ENCODE results near the gene KIF3C.
"Not testable (repeated sequence)": the region's sequence is repeated elsewhere in the genome, so short reads cannot be mapped to it uniquely, and the experiment has no call there.

KIF3C gene

GRCh38 chr2:25998816-25999383 lies 16.6 kb upstream of the KIF3C start:
- DNase-seq = not testable (repeated sequence)

- DNase-seq = no peak
Observed at GRCh38 chr2:25996844-25997243, 14.5 kb upstream of the KIF3C start.

- no peak for DNase-seq
Observed at GRCh38 chr2:25994509-25994908, 12.2 kb upstream of the KIF3C start.

GRCh38 chr2:25993049-25993448 lies 10.8 kb upstream of the KIF3C start:
- DNase-seq = no peak

GRCh38 chr2:25992556-25992955 lies 10.3 kb upstream of the KIF3C start:
- DNase-seq = no peak

GRCh38 chr2:25991965-25992364 lies 9.7 kb upstream of the KIF3C start:
- DNase-seq = no peak

- no peak for DNase-seq
Observed at GRCh38 chr2:25989154-25989553, 6.9 kb upstream of the KIF3C start.

- DNase-seq = no peak
Observed at GRCh38 chr2:25988134-25988533, 5.8 kb upstream of the KIF3C start.

GRCh38 chr2:25983735-25984134 lies 1.4 kb upstream of the KIF3C start:
- DNase-seq = no peak

GRCh38 chr2:25982968-25983280 lies 627 bp upstream of the KIF3C start:
- no peak for DNase-seq

GRCh38 chr2:25981596-25982272 lies 563 bp downstream of the KIF3C start:
- no peak for DNase-seq

- no peak for DNase-seq
Observed at GRCh38 chr2:25980951-25981350, 1.3 kb downstream of the KIF3C start.

GRCh38 chr2:25980076-25980887 lies 2.0 kb downstream of the KIF3C start:
- no peak for DNase-seq

GRCh38 chr2:25979001-25979400 lies 3.3 kb downstream of the KIF3C start:
- no peak for DNase-seq

GRCh38 chr2:25977768-25978167 lies 4.5 kb downstream of the KIF3C start:
- DNase-seq = no peak

- DNase-seq = no peak
Observed at GRCh38 chr2:25976983-25977741, 5.1 kb downstream of the KIF3C start.

GRCh38 chr2:25972049-25972823 lies 10.1 kb downstream of the KIF3C start:
- no peak for DNase-seq

- no peak for DNase-seq
Observed at GRCh38 chr2:25971596-25971995, 10.7 kb downstream of the KIF3C start.

- no peak for DNase-seq
Observed at GRCh38 chr2:25966531-25967270, 15.6 kb downstream of the KIF3C start.

- no peak for DNase-seq
Observed at GRCh38 chr2:25964891-25965290, 17.4 kb downstream of the KIF3C start.

GRCh38 chr2:25960920-25961319 lies 21.4 kb downstream of the KIF3C start:
- DNase-seq = no peak

- DNase-seq = no peak
Observed at GRCh38 chr2:25960396-25960795, 21.9 kb downstream of the KIF3C start.
